OCI-LY1 (cell line): Measurements from ENCODE around the gene ZFP3.
"Not testable (repeated sequence)": the region's sequence is repeated elsewhere in the genome, so short reads cannot be mapped to it uniquely, and the experiment has no call there.

Source experiments
- CTCF ChIP-seq: fragments of 200-600 bp; sonication (generic), shearing (Covaris generic); IDR thresholded peaks from 2 replicates; pipeline ENCODE4 v1.5.1; 2017; ENCODE audit warnings: mild to moderate bottlenecking, antibody characterized with exemption, low read length, moderate library complexity, mixed read lengths
- EZH2 ChIP-seq: fragments of 200-600 bp; sonication (generic), shearing (Covaris generic); IDR thresholded peaks from 2 replicates; pipeline ENCODE4 v1.8.0; 2017; ENCODE audit warnings: borderline replicate concordance, mixed run types, mild to moderate bottlenecking, antibody characterized with exemption, low read length, moderate library complexity, mixed read lengths

GRCh38 chr17:5075472-5075871 lies 2.8 kb upstream of the ZFP3 start:
- not testable (repeated sequence) for TF ChIP-seq CTCF, EZH2
